Stimulated activated CD8-positive, alpha-beta memory T cell treated with anti-CD3 and anti-CD28 coated beads, Interleukin-4, amount 100 ng/mL, for 1 hour (primary cell): ENCODE results near the gene PCDH1.
"Not testable (repeated sequence)": the region's sequence is repeated elsewhere in the genome, so short reads cannot be mapped to it uniquely, and the experiment has no call there.

ENCODE experiments used
- DNase-seq, 2 donors: peaks; one replicate each; pipeline ENCODE4 v3.0.0-alpha.2; 2020; ENCODE audit warnings: low read depth in 2 of 2, low spot score in 1 of 2

Gene PCDH1

DNA sequence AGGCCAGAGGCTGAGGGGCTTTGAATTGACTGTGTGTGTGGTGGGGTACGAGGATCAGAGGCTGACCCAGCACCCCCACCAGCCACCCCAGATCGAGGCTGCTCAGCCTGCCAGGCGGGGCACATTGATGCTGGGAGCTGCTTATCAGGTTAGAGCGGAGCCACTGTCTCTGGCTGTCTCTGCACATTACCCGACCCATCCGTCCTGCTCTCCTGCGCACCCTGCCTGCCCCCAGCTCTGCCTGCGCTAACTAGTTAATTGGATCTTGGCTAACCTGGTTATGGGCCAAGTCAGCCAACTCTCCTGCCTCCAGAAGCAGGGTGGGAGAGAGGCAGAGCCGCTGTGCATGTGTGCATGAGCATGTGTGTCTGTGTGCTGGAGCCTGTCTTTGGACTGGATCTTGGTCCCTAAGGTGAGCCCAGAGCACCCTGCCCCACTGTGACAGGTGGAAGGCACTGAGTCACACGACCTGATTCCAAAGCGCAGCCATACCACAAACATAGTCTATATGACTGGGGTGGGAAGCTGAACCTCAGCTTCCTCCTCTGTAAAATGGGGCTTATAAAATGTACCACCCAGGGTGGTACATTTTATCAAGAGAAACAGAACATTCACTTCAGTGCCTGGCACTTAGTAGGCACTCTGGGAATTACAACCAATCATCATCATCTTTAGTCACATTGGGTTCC is 39.7 kb downstream of the PCDH1 start:
- DNase-seq, result no peak

DNA sequence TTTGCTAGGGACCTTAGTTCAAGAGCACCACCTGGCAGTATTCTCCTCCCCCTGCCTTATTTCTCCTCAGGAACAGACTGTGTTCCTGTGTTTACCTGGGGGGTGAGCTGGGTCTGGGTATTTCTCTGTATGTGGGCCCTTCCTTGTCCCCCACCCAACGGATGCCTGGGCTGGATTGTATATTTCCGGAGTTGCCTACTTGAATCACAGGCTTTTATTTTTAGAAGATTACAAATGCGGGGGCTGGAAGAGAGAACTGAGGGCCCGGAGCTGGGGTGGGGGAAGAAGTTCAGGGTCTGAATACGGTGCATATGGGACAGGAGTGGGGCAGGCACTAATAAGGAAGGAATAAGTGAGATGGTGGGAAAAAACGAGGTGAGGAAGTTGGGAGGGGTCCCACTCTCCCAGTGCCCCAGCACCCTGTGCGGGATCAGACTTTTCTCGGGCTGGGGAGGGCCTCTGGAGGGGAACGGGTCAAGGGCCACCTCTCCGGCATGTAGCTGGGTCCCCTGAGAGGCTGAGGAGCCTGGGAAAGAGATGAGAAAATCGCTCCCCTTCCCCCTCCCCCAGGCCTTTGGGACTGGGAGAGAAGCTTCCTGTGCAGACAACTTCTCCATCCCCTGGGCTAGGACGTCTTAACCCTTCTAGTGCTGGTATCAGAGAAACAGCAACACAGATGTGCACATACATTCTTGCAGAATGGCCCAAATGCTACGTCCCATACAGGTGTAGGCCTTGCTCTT is 42.1 kb downstream of the PCDH1 start:
- no peak for DNase-seq

DNA sequence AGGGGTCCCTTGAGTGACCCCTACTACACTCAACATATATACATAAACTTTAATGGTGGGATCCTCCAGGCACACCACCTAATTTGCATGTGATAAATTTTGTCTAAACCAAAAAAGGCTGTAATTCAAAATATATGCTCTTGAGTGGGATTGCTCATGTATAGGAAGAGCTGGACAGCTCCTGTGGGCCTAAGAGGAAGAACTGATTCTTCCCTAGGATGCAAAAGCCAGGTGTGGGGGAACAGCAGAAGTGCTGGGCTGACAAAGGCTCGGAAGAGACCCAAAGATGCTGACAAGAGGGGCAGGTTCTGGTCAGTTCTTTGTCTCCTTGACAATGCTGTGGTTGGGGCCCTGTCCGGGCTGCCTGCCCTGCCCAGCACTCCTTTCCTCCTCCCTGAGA is 43.9 kb downstream of the PCDH1 start:
- no peak for DNase-seq

DNA sequence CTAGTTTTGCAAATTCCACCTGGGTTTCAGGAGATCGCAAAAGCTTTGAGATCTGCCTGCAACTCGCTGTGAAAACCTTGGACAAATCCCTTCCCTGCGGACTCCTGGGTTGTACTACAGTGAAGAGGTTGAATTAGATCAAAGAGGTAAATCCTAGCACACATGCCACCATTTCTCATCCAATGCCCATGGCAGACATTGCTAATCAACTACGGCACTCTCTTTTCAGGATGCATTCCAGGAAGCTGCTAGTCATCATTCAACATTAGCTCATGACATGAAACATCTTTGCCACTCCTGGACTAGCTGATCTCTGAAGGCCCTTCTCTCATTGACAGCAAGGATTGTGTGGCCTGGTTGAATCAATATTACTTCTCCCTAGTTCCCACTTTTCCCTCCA is 46.1 kb downstream of the PCDH1 start:
- DNase-seq, result no peak

DNA sequence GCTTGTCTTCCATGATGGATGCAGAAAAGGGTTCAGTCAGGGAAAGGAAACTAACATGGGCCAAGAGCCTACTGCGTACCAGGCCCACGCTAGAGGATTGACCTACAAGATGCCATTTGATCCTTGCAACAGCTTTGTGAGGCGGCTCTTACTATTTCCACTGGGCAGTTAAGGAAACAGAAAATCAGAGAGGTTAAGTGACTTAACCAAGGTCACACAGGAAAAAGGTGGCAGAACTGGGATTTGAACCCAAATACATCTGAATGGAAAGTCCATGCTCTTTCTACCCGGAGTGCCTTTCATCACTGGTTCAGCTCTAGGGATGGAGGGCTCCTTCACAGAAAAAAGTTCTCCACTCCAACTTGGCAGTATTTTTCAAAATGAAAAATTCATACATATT is 50.0 kb downstream of the PCDH1 start:
- no peak for DNase-seq

DNA sequence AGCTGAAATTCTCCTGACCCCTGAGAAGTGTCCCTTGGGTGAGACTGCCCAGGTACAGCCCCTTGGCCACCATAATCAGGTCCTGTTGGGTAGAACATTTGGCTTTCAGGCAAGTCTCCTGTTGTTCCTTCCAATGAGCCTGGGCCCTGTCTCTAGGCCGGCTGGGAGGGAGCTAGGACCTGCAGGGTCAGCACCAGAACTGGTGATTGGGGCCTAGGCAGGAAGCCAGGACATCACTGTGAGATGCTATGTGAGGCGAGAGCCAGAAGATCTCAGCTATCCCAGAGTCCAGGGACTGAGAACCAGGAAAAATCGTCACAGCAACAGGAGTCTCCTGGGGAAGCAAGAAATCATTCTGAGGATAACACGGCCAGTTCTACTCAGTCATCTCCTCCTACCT is 51.5 kb downstream of the PCDH1 start:
- DNase-seq, result no peak

DNA sequence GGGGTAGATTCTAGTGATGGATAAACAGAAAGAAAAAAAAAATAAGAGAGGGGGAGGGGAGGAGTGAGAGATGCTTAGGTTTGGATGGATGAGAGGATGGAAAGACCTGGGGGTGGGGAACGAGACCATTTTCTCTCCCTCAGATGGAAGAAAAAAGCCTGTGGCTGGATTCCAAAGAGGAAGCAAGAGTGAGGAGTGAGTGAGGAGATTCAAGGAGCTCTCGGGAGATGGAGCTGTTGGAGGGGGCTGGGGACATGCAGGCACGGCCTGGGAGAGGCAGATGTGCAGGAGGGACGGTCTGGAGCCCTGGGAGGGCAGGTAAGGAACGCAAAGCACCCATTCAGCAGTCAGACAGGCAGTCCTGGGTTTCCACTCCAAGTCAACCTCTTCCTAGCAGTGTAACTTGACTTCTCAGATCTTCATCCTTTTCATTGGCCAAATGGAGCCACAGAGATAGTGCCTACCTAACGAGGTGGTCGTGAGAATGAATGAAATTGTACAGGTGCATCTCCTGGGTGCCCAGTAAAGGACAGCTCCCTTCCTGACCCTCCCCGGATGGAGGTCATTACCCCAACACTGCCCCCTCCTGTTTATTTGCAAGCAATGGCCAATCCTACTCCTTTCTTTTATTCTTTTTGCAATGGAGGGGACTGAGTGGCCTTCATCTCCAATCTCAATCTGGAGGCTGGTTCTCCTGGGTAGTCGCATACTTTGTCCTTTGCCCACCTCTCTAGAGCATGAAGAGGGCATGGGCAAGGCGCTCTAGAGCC is 52.2 kb downstream of the PCDH1 start:
- DNase-seq, result no peak

DNA sequence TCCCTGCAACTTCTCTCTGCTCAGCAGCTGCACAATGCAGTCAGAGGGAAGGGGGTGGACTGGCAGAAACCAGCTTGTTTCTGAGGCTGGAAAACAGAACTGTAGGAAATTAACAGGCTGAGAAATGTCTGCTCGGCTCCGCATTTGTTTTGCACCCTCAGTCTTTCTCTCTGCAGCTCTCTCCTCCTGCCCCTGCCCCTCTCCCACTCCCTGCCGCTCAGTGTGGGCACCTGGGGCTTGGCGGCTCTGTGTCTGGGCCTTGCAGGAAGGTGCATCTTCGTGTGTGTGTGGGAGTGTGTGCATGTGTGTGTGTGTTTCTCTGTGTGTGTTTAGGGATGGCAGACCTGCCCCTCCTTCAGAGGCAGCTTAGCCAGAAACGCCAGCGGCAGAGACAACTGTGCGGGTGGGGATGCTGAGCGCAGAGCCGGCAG is 53.0 kb downstream of the PCDH1 start:
- DNase-seq, result no peak

DNA sequence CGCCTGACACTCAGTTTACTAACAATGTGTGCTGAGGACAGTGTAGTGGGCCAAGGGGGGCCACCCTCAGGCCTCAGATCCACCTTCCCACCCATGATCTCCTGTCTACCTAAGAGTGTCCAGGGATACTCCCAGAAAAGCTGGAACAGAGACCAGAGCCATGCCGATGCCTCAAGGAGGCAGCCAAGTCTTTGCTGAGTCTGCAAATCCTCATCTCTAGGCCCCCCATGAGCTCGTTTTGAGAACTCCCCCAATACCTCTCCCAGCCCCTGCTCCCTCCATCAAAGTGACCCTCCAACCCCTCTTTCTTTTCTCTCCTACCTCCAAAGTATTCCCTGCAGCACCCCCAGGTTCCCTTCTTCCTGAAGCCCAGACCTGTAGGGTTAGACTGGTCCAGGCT is 53.5 kb downstream of the PCDH1 start:
- DNase-seq, result no peak

DNA sequence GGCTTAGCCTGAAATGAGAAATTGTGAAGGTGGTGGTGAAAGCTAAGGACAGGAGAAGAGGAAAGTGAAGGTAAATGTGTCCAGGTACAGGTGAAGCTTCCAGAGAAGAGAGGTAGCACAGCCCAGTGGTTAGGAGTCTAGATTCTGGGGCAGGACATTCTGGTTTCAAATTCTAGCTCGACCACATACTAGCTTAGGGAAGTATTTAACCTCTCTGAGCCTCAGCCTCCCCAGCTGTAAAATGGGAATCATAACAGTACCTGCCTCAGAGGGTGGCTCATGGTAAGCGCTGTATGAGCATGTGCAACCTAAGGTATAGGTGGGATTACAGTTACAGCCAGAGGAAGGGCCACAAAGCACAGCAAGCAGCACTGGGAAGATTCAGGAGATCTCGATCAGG is 55.2 kb downstream of the PCDH1 start:
- no peak for DNase-seq

DNA sequence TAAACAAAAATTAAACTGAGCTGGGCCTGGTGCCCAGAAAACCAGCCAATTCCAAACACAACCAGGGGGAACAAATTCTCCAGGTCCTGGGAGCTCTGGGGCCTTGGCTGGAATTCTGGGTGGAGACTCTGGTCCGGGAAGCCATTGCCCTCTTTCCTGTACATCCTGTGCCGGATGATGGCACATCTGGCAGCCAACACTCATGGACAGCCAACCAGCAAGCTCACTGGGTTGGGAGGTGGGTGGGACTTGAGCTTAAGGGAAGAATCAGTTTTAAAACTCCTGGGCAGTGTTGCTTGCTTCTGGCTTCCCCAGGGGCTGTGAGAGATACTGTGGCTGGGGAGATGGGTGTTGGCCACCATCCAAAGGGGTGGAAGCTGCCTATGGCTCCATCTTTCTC is 56.1 kb downstream of the PCDH1 start:
- no peak for DNase-seq

DNA sequence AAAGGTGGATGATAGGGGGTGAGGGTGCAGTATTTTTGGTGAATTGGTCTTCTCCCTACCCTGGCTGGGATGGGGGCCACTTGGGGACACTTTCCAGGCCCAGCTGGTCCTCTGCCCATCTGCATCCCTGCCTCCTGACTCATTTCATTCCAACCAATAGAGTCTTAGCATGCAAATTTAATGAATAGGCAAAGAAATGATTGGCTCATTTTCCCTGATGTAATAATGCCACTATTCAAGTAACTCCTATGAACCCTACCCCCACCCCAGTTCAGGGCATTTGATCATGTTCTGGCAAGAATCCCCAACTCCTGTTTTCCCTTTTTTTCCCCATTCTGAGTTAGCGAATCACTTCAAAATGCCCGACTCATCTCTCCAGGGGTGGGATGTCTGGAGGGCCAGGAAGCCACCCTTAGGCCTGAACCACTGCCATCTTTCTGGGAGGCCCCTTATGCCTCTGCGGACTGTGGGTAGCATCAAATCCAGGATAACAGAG is 56.7 kb downstream of the PCDH1 start:
- no peak for DNase-seq

DNA sequence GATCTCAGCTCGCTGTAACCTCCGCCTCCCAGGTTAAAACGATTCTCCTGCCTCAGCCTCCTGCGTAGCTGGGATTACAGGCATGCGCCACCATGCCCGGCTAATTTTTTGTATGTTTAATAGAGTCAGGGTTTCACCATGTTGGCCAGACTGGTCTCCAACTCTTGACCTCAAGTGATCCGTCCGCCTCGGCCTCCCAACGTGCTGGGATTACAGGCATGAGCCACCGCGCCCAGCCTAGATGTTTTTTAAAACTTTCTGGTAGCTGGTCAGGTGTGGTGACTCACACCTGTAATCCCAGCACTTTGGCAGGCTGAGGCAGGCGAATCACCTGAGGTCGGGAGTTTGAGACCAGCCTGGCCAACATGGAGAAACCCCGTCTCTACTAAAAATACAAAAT is 57.5 kb downstream of the PCDH1 start:
- DNase-seq, result not testable (repeated sequence)

DNA sequence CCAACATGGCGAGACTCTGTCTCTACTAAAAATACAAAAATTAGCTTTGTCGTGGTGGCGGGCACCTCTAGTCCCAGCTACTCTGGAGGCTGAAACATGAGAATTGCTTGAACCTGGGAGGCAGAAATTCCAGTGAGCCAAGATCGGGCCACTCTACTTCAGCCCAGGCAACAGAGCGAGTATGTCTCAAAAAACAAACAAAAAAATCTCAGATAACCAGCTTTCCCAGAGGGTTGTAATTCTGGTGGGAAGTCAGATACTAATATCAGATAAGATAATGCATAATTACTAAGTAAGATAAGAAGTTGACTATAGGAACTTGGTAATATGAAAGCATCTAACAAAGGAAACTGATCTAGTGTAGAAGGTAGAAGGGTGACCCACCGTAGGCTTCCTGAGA is 60.6 kb downstream of the PCDH1 start:
- no peak for DNase-seq

DNA sequence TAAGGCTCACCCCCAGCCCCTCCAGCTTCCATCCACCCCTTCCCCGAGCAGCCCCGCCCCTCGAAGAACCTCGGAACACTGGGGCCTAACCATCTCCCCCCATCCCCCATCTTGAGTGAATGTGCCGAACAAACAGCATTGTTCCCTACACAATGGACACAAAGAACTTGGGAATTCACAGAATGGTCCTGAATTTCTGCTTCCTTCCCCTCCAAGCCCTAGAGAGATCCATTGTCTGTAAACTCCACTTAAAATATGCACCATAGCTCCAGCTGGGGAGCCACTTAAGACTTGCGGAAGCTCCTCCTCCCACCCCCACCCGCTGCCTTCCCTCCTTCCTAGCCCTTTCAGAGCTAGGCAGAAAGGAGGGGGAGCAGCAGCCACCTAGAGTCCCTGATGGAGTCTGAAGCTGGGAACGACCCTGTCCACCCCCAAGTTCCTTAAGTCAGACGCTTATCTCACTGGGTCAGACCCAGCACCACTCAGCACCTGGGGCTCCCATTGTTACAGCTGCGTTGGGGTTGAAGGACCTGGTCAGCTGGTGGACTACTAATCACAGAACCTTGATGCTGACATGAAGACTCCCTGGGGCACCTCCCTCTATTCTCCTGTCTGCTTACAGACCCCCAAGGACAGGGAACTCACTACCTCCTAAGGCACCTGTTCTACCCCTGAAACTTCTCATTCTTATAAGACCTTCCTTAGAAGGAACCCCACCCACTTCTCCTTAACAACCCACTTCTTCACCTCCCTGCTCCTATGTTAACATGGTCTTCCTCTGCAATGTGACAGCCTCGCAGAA is 61.4 kb downstream of the PCDH1 start:
- no peak for DNase-seq

DNA sequence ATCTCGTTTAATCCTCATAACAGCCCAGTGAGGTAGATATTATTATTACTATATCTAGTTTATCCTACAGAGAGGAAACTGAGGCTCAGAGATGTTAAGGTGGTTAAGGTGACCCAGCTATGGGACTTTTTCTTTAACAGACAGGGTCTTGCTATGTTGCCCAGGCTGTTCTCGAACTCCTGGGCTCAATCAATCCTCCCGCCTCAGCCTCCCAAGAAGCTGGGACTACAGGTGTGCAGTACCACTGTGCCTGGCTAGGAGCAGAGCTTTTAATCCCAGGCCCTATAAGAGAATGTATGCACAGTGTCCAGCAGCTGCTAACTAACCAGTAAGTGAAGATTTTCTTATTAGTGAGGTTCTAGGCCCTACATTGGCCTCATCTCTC is 62.4 kb downstream of the PCDH1 start:
- no peak for DNase-seq

DNA sequence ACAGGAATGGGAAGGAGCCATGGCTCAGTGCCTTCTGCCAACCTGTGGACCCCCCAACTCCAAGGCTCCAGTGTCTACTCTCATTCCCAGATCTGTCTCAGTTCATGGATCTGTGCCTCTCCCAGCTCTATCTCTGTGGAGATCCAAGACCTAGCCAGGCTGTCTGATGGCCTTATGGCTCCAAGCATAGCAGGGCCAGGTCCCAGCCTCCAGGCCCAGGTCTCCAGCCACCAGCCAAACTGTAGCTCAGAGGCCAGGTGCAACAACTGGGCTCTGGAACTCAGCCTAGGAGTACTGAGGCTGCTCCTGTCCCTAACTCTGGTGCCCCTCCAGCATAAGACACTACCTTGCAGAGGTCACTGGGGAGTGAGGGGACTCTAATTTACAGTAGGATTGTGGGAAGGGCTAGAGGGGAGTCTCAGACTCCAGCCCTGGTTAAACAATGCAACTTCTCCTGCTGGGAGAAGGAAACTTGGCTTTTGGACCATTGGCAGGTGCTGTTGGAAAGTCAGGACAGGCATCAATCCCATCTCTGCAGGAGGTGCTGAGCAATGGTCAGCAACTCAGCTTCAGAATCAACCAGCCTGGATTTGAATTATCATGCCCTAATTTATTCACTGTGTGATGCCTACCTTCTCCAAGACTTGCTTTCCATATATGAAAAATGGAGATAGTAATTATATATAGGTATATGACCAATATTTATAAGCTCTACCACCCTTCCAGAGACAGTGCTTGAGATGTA is 63.0 kb downstream of the PCDH1 start:
- DNase-seq, result no peak

DNA sequence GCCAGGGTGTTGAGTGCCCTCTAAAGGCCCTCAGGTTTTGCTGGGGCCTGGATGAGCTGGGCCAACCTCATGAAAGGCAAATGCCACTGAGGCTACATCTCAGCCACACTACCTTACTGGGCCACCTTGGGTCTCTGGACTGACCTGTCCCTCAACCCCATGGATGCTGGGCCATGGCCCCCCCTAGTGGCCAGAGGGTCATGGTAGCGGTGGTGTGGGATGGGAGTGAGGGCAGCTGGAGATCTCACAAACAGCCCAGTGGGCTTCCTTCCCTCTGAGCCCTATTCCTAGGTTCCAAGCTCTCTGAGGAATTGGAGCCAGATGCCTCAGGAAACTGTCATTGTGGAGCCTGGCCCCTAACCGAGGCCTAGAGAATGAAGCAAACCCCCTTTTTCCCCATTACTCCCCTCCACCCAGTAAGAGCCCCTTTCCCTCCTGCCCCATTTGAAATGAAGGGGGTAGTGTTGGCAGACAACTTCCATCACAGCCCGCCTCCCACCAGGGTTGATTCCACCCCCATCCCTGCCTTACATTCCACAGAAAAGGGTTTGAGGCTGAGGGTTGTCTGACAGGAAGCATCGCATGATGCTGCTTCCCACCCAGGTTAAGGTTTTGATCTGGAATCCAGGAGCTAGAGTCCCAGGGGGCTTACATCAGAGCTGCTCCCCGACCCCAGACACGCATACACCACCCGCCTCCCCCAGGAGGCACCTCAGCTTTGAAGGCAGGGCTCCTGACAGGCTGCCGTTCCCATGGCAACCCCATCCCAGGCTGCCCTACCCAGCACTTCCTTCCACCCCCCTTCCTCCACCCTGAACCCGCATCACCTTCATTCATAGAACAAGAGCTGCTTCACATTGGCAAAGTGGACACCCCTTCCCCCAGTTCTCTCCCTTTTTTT is 63.9 kb downstream of the PCDH1 start:
- no peak for DNase-seq

DNA sequence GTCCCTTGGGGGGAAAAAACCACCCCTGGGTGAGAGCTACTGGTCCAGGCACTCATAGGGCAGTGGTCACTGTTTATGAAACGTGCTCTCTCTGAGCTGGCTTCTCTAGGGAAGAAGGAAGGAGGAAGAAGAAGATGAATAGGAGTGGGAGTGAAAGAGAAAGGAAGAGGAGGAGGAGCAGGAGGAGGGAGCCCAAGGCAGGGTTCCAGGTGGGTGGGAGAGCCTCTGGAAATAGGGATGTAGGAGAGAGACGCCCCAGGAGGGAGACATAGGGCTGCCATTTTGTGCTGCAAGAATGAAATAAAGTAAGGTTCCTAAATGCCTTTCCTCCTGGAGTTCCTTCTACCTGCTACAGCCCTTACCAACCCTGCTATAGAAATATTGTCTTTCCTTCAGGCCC is 65.7 kb downstream of the PCDH1 start:
- DNase-seq, result no peak
